ENCODE results near the gene SLCO6A1. TPM values are rescaled to one million over a fixed set of nuclear protein-coding genes. Genes with fewer than 3 reads are reported as not detected.
"Not testable (repeated sequence)": the region's sequence is repeated elsewhere in the genome, so short reads cannot be mapped to it uniquely, and the experiment has no call there.

Gene SLCO6A1, protein sequence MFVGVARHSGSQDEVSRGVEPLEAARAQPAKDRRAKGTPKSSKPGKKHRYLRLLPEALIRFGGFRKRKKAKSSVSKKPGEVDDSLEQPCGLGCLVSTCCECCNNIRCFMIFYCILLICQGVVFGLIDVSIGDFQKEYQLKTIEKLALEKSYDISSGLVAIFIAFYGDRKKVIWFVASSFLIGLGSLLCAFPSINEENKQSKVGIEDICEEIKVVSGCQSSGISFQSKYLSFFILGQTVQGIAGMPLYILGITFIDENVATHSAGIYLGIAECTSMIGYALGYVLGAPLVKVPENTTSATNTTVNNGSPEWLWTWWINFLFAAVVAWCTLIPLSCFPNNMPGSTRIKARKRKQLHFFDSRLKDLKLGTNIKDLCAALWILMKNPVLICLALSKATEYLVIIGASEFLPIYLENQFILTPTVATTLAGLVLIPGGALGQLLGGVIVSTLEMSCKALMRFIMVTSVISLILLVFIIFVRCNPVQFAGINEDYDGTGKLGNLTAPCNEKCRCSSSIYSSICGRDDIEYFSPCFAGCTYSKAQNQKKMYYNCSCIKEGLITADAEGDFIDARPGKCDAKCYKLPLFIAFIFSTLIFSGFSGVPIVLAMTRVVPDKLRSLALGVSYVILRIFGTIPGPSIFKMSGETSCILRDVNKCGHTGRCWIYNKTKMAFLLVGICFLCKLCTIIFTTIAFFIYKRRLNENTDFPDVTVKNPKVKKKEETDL
- not detected for total RNA-seq

DNA sequence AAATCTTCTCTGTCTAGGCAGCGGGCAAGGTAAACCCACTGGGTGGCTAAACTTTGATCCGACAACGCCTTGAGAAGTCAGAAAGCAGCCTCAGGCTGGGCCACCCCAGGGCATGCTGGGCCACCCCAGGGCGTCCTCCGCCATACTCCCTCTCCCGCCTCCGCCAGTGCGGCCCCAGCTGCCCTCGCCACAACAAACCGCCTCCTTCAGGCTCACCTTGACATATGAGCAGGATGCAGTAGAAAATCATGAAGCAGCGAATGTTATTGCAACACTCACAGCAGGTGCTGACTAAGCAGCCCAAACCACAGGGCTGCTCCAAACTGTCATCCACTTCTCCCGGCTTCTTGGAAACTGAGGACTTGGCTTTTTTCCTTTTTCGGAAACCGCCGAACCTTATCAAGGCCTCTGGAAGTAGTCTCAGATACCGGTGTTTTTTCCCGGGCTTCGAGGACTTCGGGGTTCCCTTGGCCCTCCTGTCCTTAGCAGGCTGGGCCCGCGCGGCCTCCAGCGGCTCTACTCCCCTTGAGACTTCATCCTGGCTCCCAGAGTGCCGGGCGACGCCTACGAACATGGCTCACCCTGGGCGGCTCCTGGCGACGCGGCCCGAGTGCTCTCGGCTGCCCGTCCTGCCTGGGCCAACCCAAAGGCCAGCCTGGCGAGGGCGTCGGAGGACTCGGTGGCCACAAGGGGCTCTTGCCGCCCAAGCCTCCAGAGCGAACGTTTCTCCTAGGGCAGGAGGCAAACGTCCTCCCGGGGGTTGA, at the start of gene SLCO6A1:
Gene SLCO6A1, minus strand, starts transcription at position 731 of the 764 bp plus-strand sequence. Its CDS starts 157 bp downstream, at position 574.
- DNase-seq (ENCODE audit: low spot score): no peak

DNA sequence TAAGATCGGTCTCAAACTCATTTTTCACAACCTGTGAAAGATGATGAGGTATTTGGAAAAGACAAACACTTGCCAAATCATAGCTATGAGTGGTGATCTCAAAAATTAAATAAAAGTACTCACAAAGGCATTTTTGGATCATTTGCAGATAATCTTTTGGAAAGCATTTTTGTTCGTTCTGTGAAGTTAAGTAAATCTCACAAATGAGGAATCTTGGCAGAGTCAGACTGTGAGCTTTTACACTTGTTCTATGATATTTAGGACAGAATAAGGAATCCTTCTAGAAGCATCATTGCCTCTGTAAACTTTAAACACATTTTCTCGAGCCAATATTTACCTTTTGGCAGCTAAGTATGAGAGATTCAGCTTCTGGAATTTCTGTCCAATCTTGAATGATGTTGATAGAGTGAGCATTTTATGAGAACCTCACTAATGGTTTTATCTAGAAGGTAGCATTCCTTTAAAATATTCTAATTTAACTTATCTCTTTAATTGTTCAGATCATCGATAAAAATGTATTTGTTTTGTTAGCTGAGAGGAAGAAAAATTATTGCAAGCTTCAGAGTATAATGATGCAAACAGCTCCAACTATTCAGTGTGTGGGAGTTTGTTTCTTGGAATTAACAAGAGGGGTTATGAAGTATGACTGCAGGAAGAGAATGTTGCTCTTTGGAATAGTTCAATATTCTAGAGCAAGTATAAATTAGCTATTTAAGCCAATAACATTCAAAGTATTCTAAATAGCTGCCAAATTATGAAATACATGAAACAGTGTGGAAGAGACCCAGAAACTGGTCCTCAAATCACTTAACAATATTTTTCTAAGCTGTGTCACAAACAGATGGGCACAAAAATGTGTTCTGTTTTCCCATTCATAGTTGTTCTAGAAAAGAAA, 48.6 kb upstream of the SLCO6A1 start:
- no peak for DNase-seq (ENCODE audit: low spot score)

DNA sequence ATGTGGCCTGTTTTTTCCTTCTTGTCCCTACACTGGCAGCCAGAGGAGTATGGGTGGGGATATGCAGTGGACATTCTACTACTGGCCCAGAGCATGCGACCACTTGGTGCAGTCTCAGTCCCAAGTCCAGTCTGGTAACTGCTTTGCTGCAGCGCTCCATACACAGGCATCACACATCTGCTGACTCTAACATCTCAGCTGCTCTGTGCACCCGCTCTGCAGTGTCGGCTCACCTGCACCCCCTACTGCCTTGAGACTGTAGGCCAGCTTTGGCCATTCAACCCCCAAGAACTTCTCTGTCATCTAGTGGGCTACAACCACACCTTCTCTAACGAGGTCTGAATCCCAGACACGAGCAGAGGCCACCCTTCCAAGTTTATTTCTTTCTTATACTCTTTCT, 46.4 kb upstream of the SLCO6A1 start:
- no peak for DNase-seq (ENCODE audit: low spot score)

DNA sequence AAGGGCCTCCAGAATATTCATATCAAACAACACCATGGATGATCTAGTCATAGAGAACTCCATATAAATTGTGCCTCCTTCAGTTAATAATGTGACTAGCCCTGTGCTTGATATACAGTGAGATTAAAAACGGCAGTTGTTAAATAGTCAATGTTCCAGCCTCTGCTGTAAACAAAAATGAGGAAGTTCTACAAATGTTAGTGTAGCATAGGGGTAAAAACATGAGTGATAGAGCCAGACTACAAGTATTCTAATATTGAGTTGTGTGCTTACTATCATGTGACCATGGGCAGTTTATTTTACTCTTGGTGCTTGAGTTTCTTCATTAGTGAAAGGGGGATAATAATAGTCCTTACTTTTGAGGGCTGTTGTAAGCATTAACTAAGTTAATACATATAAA, 43.3 kb upstream of the SLCO6A1 start:
- DNase-seq (ENCODE audit: low spot score): no peak

DNA sequence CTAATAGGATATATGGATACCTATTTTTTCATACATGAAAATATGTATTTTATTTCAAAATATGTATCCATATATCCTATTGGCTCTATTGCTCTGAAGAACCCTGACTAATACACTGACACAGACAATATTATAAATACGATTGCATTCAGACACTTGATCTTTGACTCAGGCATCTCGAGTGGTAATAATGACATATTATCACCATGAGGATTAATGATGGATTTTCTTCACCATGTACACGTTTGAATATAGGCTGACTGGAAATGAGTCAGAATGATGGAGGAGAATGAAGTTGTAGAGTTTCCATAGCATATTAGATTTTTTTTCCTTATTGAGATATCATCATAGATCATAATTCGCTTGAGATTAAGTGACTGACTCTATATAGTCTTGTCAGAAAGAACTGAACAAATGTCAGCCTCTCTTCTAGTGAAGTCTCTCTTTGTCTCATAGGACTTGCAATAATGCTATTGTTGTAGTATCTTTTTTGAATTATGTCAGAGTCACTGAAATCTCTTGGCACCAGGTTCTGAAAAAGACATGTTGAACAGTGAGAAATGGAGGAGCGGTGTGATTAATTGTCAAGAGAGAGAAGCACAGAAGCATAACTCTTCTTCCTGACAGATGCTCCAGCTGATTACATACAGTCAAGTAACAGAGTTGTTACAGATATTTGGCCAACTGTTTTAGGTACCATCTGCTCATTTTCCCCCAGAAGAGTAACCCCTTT, 41.4 kb upstream of the SLCO6A1 start:
- no peak for DNase-seq (ENCODE audit: low spot score)

DNA sequence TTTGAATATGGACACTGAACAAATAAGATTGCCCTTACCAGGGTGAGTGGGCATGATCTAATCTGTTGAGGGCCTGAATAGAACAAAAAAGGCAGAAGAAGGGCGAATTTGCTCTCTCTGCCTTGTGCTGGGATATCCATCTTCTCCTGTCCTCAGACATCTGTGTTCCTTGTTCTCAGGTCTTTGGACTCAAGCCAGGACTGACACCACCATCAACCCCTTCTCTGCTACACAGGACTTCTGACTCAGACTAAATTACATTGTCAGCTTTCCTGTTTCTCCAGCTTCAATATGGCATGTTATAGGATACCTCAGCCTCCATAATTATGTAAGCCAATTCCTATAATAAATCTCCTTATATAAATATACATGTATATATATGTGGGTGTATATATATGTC, 40.8 kb upstream of the SLCO6A1 start:
- no peak for DNase-seq (ENCODE audit: low spot score)

DNA sequence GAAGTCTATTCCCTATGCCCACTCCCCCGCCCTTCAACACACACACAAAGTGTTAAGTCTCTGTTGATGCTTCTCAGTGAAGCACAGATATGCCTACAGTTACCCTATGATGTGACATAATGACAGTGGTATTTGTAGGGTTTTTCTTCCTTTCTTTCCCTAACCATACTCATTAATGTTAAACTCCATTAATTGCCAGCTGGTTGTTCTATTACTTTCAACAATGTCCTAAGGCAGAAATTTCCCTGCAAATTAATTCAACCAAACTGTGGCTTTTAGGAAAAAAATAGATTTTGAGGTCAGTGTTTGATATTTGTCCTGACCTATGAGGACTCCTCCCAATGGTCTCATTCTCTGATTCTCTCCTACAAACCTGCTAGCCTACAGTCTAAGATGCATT, 38.2 kb upstream of the SLCO6A1 start:
- no peak for DNase-seq (ENCODE audit: low spot score)

DNA sequence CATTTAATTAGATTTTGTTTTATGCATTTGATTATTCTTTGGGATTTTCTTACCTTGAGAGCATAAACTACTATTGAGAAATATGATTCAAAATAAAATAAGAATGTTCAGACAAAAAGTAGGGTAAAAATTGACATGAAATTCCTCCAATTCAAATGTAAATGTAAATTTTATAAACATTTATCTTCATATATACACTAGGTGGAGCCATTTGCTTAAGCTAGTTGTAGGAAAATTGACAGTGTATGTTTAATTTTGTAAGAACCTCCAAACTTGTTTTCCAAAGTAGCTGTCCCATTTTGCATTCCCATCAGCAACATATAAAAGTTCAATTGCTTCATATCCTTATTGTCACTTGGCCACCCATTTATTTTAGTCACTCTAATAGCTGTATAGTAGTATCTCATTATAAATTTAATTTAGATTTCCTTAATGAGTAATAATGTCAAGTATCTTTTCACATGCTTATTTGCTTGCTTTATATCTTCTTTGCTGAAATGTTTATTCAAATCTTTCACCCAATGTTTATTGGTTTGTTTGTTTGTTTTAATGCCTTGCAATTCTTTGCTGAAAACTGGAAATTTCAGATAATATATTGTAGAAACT, 37.6 kb upstream of the SLCO6A1 start:
- no peak for DNase-seq (ENCODE audit: low spot score)

DNA sequence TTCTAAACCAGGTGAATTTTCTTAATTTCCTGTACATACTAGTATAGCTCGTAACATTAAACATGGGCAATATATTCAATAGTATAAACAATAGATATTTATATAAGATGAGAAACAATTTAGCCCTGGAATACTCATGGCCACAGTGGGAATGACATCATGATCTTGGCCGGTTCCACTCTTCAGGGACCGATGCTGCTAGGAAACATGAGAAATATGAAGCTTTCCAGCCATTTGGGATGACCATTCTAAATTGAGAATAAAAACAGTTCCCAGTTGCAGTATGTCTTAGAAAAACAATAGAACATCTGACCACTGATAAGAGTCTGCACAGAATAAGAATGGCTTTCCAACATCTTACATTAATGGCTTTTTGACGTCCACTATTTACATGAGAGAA, 33.3 kb upstream of the SLCO6A1 start:
- no peak for DNase-seq (ENCODE audit: low spot score)

DNA sequence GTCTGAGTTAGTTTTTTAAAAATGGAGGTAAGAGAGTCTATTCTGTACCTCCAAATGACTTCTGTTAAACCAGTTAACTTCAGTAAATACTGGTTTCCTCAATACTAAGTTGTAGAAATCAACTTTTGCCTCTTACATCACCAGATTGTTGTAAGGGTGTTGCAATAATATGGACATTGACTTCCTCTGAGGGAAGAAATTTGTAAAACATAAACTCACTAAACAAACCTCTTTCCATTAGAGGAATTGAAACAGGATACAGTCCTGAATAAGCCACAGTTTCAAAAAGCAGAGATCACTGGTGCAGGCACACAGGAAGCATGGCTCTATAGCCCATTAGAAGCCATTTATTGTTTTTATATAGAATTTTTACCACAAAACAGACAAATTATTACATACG, 32.7 kb upstream of the SLCO6A1 start:
- no peak for DNase-seq (ENCODE audit: low spot score)

DNA sequence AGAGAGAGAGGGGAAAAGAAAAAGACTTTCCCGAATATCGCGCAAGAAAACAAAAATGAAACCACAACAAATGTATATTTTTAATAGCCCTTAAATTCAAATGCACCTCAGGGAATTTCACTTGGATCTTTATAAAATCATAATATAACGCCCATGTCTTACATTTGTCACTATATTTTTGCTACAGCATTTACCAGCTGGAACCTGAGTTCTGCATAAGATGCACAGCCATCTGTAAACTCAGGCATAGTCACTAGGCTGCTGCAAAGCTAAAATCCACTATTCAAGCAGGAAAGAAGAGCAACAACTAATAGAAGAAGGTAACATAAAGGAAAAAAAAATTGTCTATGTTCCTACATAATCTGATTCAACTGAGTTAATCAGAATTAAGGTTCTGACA, 30.6 kb upstream of the SLCO6A1 start:
- no peak for DNase-seq (ENCODE audit: low spot score)

DNA sequence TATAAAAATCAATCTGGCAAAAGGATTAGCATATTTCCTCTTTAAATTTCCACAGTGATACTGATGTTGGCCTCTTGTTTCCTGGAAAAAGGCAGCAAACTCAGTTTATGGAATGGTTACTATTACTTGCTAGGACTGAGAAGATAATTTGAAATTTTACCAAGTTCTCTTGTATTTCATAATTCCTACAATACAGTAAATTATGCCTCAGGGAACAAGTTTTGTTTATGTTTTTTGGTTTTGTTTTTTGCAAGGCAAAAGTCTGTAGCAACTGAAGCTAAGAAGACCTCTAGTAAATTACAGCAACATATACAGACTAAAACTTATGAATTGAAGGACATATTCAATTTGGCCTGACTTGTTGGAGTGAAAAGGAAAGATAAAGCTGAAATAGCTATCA, 30.2 kb upstream of the SLCO6A1 start:
- DNase-seq (ENCODE audit: low spot score): no peak

DNA sequence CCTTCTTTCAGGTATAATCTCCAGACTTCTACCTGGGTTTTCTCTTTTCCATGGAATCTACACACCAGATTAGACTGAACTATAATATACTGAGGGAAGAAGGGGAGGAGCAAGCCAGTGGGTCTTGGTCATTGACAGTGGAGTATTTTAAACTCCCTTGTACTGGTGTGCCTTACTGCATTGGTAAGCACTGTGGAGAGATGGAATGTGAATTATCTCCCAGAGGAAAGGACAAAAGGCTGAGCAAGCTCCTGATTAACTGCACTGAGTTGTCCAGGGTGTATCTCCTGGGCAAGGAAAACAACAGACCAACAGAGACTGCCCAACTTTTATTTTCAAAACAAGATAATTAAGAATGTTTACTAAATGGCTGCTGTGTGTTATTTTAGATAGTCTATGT, 29.8 kb upstream of the SLCO6A1 start:
- no peak for DNase-seq (ENCODE audit: low spot score)

DNA sequence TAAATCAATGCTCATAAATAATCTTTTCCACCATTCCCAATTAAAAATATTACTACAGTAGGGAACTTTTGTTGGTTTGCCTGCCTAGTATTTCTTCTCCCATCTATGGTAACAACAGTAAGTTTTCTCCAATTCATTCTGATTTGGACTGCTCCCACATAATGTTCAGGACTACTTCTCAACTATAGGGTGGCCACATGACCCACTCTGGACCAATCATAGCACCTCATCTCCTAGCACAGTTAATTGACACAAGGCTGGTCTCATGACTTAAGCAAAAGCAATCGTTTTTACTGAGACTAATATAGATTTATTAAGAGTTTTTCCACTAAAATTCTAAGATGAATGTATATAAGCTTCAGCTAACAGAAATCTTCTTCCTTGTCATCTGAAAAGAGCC, 28.7 kb upstream of the SLCO6A1 start:
- no peak for DNase-seq (ENCODE audit: low spot score)

DNA sequence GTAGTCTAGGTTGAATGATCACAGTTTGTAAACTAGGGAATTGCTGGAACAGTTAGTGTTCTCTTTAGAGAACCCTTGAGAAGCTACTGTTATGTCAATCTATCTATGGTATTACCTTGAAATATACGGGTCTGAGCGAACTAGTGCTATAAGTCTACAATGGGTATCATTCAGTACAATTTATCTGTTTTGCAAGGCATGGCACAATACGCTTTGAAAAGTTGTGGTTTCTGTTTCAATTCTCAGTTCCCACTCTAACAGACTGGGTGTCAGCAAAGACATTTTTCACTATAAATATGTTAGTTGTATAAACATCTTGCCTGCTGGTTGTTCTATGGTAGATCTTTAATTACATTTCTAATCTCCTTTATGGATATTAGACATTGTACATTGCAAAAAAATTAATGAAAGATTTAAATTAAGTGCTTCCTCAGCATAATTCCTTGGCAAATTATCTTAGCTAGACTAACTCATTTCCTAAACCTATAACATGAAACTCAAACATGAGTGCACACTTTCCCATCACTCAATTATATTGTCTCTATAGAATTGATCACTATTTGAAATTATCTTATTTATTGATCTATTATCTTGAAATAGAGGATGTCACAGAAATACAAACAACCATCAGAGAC, 24.9 kb upstream of the SLCO6A1 start:
- DNase-seq (ENCODE audit: low spot score): no peak

DNA sequence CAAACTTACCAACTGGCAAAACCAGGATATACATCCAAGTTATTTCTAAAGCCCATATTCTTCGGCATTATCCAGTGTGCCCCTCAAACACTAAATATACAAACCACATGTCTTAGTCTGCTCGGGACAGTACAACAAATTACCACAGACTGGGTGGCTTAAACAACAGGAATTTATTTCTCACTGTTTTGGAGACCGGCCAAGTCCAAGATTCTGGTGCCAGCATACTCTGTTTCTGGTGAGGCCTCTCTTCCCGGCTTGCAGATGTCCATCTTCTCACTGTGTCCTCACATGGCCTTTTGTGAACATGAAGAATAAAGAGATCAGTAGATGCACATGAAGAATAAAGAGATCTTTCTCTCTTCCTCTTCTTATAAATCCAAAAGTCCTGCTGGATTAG, 12.9 kb upstream of the SLCO6A1 start:
- DNase-seq (ENCODE audit: low spot score): no peak

DNA sequence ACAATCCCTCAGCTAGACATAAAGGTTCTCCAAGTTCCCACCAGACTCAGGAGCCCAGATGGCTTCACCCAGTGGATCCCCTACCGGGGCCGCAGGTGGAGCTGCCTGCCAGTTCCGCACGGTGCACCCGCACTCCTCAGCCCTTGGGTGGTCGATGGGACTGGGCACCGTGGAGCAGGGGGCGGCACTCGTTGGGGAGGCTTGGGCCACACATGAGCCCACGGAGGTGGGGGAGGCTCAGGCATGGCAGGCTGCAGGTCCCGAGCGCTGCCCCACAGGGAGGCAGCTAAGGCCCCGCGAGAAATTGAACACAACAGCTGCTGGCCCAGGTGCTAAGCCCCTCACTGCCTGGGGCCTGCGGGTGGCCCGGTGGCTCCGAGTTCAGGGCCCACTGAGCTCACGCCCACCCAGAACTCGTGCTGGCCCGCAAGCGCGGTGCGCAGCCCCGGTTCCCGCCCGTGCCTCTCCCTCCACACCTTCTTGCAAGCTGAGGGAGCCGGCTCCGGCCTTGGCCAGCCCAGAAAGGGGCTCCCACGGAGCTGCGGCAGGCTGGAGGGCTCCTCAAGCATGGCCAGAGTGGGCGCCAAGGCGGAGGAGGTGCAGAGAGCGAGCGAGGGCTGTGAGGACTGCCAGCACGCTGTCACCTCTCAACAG, 7.4 kb downstream of the SLCO6A1 start:
- DNase-seq (ENCODE audit: low spot score): not testable (repeated sequence)

DNA sequence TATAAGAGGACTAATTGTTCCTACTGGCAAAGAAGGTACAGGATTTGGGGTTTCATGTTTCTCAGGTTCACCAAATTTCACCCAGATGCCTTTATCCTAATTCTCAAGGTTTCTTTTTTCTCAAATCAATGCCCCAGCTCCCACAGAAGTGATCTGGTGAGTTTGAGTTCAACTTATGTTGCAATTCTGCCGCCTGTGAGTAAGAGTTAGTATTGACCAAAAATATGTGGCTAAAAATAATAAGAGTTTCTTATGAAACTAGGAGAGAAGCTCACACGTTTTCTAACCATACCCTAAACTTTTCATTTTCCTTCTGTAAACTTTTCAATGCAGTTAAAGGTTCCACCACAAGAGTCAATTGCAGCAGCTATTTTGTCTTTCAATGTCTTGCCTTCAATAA, 15.1 kb downstream of the SLCO6A1 start:
- no peak for DNase-seq (ENCODE audit: low spot score)

DNA sequence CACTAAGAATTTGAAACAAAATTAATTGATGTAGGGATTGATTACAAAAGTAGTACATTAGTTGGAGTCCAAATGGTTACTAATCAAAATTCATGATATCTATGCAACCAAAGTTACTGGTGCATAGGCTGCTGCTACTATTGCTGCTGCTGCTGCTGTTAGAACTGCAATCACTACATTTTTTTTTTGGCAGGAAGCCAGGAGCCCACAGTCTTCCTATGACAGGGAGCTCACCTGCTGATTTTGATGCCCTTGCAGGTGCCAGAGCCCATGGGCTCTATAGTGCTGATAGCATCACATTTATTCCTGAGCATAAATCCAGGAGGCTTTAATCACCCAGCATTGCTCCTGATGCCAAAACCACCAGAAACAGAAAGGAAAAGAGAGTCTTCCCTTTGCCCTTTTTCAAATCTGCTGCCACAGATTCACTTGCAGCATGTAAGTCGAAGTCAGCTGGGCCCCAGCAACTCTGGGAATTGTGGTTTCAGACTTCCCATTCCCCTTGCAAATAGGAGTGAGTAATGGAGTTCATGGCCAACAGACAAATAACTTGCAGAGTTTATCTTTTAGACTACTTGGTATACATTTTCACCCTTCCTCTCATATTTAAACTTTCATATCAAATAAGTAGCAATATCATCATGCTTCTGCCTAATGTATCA, 17.6 kb downstream of the SLCO6A1 start:
- no peak for DNase-seq (ENCODE audit: low spot score)

All from ureter (tissue), 1 donor.